ENCODE data around the gene GNB1L. TPM values are rescaled to one million over a fixed set of nuclear protein-coding genes. Genes with fewer than 3 reads are reported as not detected.

GNB1L gene
- total and polyA plus RNA-seq, 9 of the 15 experiments (the other 6 are each of a cell fraction or from before 2014, with no cell fraction given) = 0.56 to 50.5 (median 10.2) TPM

DNA sequence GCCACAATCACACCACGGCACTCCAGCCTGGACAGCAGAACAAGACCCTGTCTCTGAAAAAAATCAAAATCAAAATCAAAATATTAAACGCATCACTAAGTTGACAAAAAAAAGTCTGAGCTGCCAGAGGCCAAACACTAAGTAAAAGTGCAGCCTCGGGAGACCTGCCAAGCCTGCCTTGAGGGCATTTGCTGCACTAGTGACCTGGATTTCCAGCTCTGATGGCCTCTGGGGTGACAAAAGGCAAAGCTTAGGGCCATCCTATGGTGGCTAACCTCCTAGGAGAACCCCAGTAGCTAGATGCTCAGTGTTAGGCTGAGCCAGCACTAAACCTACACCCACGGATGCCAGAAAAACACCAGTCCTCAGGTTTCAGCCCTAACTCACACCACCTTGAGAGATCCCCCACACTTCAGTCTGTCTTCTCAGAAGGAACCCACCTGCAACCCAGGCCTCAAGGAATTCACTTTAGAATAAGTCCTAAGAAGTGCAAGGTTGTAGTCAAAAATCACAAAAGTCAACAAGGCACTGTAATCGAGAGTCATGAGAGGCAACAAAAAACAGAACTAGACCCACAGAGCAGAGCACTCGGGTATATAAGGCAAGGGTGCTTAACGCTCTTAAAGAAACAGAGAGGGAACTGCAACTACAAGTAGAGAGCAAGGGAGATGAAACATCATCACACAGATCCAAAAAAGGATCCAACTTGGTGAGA lies 28.6 kb downstream of the GNB1L start:
- H3K36me3 ChIP-seq (ENCODE audit: control insufficient read depth, insufficient read depth, low read length) = no peaks in the 10 kb centered on the region; the same call in 2 of the 3 replicates
- H2AFZ ChIP-seq (ENCODE audit: low read depth, low read length) = no peak overlapping the region
- no peaks in the 10 kb centered on the region for H3K79me2 ChIP-seq (ENCODE audit: control insufficient read depth, insufficient read depth, low read length)
- H3K4me3 ChIP-seq = no peak overlapping the region
- peak overlapping the region in 1 of 2 experiments; percentile 6; a peak in 1 of 4 replicates for H3K9ac ChIP-seq (ENCODE audit: insufficient read depth in 1 of 2, low read depth in 2 of 2, low read length in 2 of 2)
- in situ Hi-C loops (cut with MboI) (no loop called here), intact Hi-C loops (cut with micrococcal nuclease) (no loop called here)
- H3K4me2 ChIP-seq (ENCODE audit: insufficient read depth, low read length) = no peak overlapping the region
- POLR2A ChIA-PET = interaction anchor here (0.6 to 16.0 kb wide), 8 partner anchors 11 to 116 kb away, joined by 3 to 247 read pairs (median 6); partner anchors contain the start of genes COMT and TXNRD2
- ATAC-seq (no peak), DNase-seq (ENCODE audit: extremely low read depth in 1 of 4, low spot score in 3 of 4) (no peak), FAIRE-seq (no peak)
- H3K27ac ChIP-seq (ENCODE audit: extremely low read depth, low read depth, low read length) = no peak overlapping the region
- no peaks in the 10 kb centered on the region; the same call in 1 of the 2 replicates for H3K9me3 ChIP-seq (replicated peaks; ENCODE audit: control insufficient read depth, insufficient read depth, low read depth, low read length)
- H3K9me1 ChIP-seq (ENCODE audit: control insufficient read depth, insufficient read depth, low read length) = peaks cover 3% of the 10 kb centered on the region
- H3K4me1 ChIP-seq (replicated peaks in 1 of 2; ENCODE audit: control insufficient read depth in 2 of 2, insufficient read depth in 2 of 2, low read length in 2 of 2) = peaks cover 13 to 38% of the 10 kb centered on the region in 2 experiments; a peak in 4 of 5 replicates
- no peaks in the 10 kb centered on the region; the same call in 1 of the 2 replicates for H4K20me1 ChIP-seq (replicated peaks; ENCODE audit: control insufficient read depth, insufficient read depth, low read length)
- CTCF ChIA-PET (ENCODE audit: low intra/inter-chr PET ratio) = interaction anchor here (0.6 kb wide), 1 partner anchor 734 kb away, joined by 3 read pairs; no protein-coding TSS in a partner anchor
- WGBS (ENCODE audit: insufficient coverage, low coverage, missing lambda C conversion rate) = 66% methylated on average over 7 of the region's 7 CpGs
- no TSS peak for BruUV-seq (replicated peaks)
- no peaks in the 10 kb centered on the region for H3K27me3 ChIP-seq (ENCODE audit: control insufficient read depth in 2 of 2, insufficient read depth in 2 of 2, low read length in 2 of 2)
- no peak for TF ChIP-seq CBX1 (IDR thresholded peaks at IDR 0.05; ENCODE audit: low read depth)
- TF ChIP-seq HMG20A (CRISPR knock-in tag; conservative IDR thresholded peaks at IDR 0.05) = no peak
- TF ChIP-seq ZNF212 (CRISPR knock-in tag; IDR thresholded peaks at IDR 0.05) = no peak
- no peak for TF ChIP-seq TFAM (CRISPR knock-in tag; conservative IDR thresholded peaks at IDR 0.05)
- TF ChIP-seq, protein P1, sequence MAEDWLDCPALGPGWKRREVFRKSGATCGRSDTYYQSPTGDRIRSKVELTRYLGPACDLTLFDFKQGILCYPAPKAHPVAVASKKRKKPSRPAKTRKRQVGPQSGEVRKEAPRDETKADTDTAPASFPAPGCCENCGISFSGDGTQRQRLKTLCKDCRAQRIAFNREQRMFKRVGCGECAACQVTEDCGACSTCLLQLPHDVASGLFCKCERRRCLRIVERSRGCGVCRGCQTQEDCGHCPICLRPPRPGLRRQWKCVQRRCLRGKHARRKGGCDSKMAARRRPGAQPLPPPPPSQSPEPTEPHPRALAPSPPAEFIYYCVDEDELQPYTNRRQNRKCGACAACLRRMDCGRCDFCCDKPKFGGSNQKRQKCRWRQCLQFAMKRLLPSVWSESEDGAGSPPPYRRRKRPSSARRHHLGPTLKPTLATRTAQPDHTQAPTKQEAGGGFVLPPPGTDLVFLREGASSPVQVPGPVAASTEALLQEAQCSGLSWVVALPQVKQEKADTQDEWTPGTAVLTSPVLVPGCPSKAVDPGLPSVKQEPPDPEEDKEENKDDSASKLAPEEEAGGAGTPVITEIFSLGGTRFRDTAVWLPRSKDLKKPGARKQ (CRISPR knock-in tag; IDR thresholded peaks at IDR 0.05) = no peak
- TF ChIP-seq EHMT2 (IDR thresholded peaks at IDR 0.05) = no peak
- no peak for TF ChIP-seq NEUROD1 (IDR thresholded peaks at IDR 0.05; ENCODE audit: borderline replicate concordance, low read depth, low read length, partially characterized antibody)
- TF ChIP-seq TRIM28 (IDR thresholded peaks at IDR 0.05) = peak; percentile 57; the same call in 1 of the 2 replicates
- TF ChIP-seq DACH1 (IDR thresholded peaks at IDR 0.05; ENCODE audit: partially characterized antibody) = no peak
- 0 out of 2 replicates have a peak, but pooled peaks have one; percentile 59 for TF ChIP-seq TARDBP (IDR thresholded peaks at IDR 0.05)
- TF ChIP-seq RAD21 (CRISPR knock-in tag; conservative IDR thresholded peaks at IDR 0.05 in 1 of 2, IDR thresholded peaks at IDR 0.05 in 1 of 2) = no peak
- TF ChIP-seq HDAC2 (IDR thresholded peaks at IDR 0.05) = no peak
- TF ChIP-seq SRF (CRISPR knock-in tag; IDR thresholded peaks at IDR 0.05) = no peak
- TF ChIP-seq HNRNPH1 (optimal IDR thresholded peaks at IDR 0.05; ENCODE audit: low read depth, low read length) = no peak
- TF ChIP-seq CBX2 (IDR thresholded peaks at IDR 0.05; ENCODE audit: insufficient read depth, low read length, poor library complexity, severe bottlenecking) = no peak
- peak; percentile 22 to 24; a peak in 2 of 4 replicates for TF ChIP-seq FOXK2 (conservative IDR thresholded peaks at IDR 0.05 in 1 of 2, IDR thresholded peaks at IDR 0.05 in 1 of 2; ENCODE audit: low read depth in 2 of 2)
- TF ChIP-seq POLR2A (conservative IDR thresholded peaks at IDR 0.05) = no peak
- peak; percentile 32; the same call in 1 of the 2 replicates for TF ChIP-seq ZNF316 (IDR thresholded peaks at IDR 0.05)
